ENCODE data around the gene EIF3D.

EIF3D gene

DNA sequence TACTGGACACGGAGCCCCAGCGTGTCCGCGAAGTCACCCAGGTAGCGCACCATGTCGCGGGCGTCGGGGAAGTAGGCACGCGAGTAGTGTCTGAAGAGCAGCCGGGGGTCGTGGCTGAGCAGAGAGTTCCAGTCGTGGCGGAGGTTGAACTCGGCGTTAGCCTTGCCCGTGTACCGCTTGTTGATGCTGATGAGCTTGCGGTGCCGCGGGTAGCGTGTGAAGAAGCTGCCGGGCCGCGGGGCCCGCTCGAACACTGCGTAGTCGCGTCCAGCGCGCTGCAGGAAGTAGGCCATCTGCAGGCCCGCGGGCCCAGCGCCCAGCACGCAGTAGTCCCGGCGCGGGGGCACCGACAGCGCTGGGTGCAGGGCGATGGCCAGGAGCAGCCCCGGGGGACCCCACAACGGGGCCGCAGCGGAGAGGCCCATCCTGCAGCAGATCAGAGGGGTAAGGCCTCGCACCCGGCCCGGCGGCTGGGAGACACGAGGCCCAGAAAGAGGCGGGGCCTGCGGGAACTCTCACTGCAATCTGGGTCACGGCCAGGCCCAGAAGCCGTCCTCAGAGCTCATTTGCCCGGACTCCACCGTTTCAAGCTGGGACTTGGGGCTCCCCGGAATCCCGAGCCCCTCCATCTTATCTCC lies 22.8 kb downstream of the EIF3D start:
- no peak for TF ChIP-seq EGR1 (IDR thresholded peaks at IDR 0.05)
- TF ChIP-seq, protein P1, sequence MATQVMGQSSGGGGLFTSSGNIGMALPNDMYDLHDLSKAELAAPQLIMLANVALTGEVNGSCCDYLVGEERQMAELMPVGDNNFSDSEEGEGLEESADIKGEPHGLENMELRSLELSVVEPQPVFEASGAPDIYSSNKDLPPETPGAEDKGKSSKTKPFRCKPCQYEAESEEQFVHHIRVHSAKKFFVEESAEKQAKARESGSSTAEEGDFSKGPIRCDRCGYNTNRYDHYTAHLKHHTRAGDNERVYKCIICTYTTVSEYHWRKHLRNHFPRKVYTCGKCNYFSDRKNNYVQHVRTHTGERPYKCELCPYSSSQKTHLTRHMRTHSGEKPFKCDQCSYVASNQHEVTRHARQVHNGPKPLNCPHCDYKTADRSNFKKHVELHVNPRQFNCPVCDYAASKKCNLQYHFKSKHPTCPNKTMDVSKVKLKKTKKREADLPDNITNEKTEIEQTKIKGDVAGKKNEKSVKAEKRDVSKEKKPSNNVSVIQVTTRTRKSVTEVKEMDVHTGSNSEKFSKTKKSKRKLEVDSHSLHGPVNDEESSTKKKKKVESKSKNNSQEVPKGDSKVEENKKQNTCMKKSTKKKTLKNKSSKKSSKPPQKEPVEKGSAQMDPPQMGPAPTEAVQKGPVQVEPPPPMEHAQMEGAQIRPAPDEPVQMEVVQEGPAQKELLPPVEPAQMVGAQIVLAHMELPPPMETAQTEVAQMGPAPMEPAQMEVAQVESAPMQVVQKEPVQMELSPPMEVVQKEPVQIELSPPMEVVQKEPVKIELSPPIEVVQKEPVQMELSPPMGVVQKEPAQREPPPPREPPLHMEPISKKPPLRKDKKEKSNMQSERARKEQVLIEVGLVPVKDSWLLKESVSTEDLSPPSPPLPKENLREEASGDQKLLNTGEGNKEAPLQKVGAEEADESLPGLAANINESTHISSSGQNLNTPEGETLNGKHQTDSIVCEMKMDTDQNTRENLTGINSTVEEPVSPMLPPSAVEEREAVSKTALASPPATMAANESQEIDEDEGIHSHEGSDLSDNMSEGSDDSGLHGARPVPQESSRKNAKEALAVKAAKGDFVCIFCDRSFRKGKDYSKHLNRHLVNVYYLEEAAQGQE (IDR thresholded peaks at IDR 0.05; ENCODE audit: low read depth), result no peak
- TF ChIP-seq TCF12 (IDR thresholded peaks at IDR 0.05; ENCODE audit: low read depth), result no peak
- TF ChIP-seq TAF1 (IDR thresholded peaks at IDR 0.05; ENCODE audit: low read depth), result no peak
- no peak for TF ChIP-seq NFIC (IDR thresholded peaks at IDR 0.05)
- no peak for TF ChIP-seq MAX (IDR thresholded peaks at IDR 0.05)
- no peak for TF ChIP-seq USF1 (IDR thresholded peaks at IDR 0.05)
- TF ChIP-seq CREB1 (IDR thresholded peaks at IDR 0.05; ENCODE audit: low read depth), result no peak
- TF ChIP-seq YY1 (IDR thresholded peaks at IDR 0.05; ENCODE audit: low read depth), result no peak
- TF ChIP-seq TEAD4 (IDR thresholded peaks at IDR 0.05), result no peak

- no peak for TF ChIP-seq EP300 (IDR thresholded peaks at IDR 0.05; ENCODE audit: borderline replicate concordance)
- TF ChIP-seq CREB1 (IDR thresholded peaks at IDR 0.05; ENCODE audit: low read depth), result no peak
- TF ChIP-seq ZBTB7A (IDR thresholded peaks at IDR 0.05; ENCODE audit: low read depth), result no peak
- no peak for TF ChIP-seq FOXM1 (IDR thresholded peaks at IDR 0.05; ENCODE audit: borderline replicate concordance, low read depth)
- no peak for TF ChIP-seq CEBPB (IDR thresholded peaks at IDR 0.05)
- no peak for TF ChIP-seq USF1 (IDR thresholded peaks at IDR 0.05)
- TF ChIP-seq TCF12 (IDR thresholded peaks at IDR 0.05; ENCODE audit: low read depth), result no peak
- no peak for TF ChIP-seq TAF1 (IDR thresholded peaks at IDR 0.05; ENCODE audit: low read depth)
- TF ChIP-seq YY1 (IDR thresholded peaks at IDR 0.05; ENCODE audit: low read depth), result no peak
- TF ChIP-seq, protein P1 (IDR thresholded peaks at IDR 0.05; ENCODE audit: low read depth), result no peak
These were observed 30.9 kb downstream of the EIF3D start for GRCh38 chr22:36497910-36498665.

DNA sequence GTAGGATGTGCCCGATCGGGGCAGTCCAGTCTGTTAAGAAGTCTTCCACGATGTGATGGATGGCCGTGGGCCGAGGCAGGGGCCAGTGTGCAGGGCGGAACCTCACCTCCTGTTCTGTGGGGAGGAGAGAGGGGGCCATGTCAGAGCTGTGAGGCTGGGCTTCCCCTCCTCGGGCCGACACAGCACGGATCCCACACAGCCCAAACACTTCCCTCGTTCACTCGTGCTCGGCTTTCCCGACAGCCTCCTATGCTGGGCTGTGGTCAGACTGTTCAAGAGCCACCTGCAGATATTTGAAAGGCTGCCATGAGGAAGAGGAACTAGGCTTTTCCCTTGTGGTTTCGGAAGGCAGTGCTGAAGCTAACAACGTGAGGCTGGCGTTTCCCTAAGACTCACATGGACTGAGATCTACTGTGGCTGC lies 35.3 kb downstream of the EIF3D start:
- TF ChIP-seq MAX (IDR thresholded peaks at IDR 0.05) (no peak), TEAD4 (IDR thresholded peaks at IDR 0.05) (no peak), RAD21 (IDR thresholded peaks at IDR 0.05; ENCODE audit: low read depth) (no peak), EP300 (IDR thresholded peaks at IDR 0.05; ENCODE audit: borderline replicate concordance) (no peak), NFIC (IDR thresholded peaks at IDR 0.05) (no peak), CEBPB (IDR thresholded peaks at IDR 0.05) (no peak), ZBTB7A (IDR thresholded peaks at IDR 0.05; ENCODE audit: low read depth) (no peak), TCF12 (IDR thresholded peaks at IDR 0.05; ENCODE audit: low read depth) (no peak), FOXM1 (IDR thresholded peaks at IDR 0.05; ENCODE audit: borderline replicate concordance, low read depth) (no peak), EGR1 (IDR thresholded peaks at IDR 0.05) (no peak)
- TF ChIP-seq, protein P1 (IDR thresholded peaks at IDR 0.05; ENCODE audit: low read depth), result no peak

DNA sequence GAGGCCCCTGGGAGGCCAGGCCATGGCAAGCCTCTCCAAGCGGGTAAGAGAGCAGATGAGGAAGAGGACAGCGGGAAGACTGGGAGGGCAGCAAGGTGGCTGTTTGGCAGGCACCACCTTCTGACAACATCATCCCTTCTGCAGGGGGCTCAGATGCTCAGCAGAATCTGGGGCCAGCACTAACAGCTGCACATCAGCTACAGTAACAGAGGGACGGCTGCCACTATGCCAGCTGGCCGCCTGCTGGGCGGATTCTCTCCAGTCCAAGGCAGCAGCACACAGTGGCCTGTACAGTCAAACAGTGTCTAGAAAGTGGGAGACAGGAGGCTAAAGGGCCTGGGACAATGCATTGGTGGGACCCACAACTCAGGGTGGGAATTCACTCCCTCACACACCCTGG lies 36.9 kb downstream of the EIF3D start:
- TF ChIP-seq TCF12 (IDR thresholded peaks at IDR 0.05; ENCODE audit: low read depth) (no peak), EGR1 (IDR thresholded peaks at IDR 0.05) (no peak), EP300 (IDR thresholded peaks at IDR 0.05; ENCODE audit: borderline replicate concordance) (no peak), TAF1 (IDR thresholded peaks at IDR 0.05; ENCODE audit: low read depth) (no peak), CEBPB (IDR thresholded peaks at IDR 0.05) (no peak)
